ENCODE measurements around the gene SREBF2. TPM values are rescaled to one million over a fixed set of nuclear protein-coding genes. Genes with fewer than 3 reads are reported as not detected.

The SREBF2 gene
- total RNA-seq, 1 donor from 2014 or later, result 200 TPM

- no peaks in the 10 kb centered on the region for H3K27me3 Mint-ChIP-seq (ENCODE audit: unreplicated experiment)
- no peaks in the 10 kb centered on the region for H3K9me3 Mint-ChIP-seq (ENCODE audit: unreplicated experiment)
- H3K4me3 Mint-ChIP-seq (ENCODE audit: unreplicated experiment), result no peak overlapping the region
- peaks cover 37% of the 10 kb centered on the region for H3K4me1 Mint-ChIP-seq (ENCODE audit: unreplicated experiment)
- peaks cover 19% of the 10 kb centered on the region for H3K36me3 Mint-ChIP-seq (ENCODE audit: low read depth, unreplicated experiment)
- no peak overlapping the region for H3K27ac Mint-ChIP-seq (ENCODE audit: unreplicated experiment)
- TF ChIP-seq CTCF (IDR thresholded peaks at IDR 0.05; ENCODE audit: unreplicated experiment), result no peak
- DNase-seq (ENCODE audit: low spot score), result no peak
These were observed 8.3 kb downstream of the SREBF2 start for GRCh38 chr22:41841085-41841712.

- peaks cover 36% of the 10 kb centered on the region for H3K4me1 Mint-ChIP-seq (ENCODE audit: unreplicated experiment)
- H3K36me3 Mint-ChIP-seq (ENCODE audit: low read depth, unreplicated experiment), result peaks cover 6% of the 10 kb centered on the region
These were observed 10.4 kb downstream of the SREBF2 start for GRCh38 chr22:41842996-41843970.

GRCh38 chr22:41844036-41844435 lies 11.1 kb downstream of the SREBF2 start:
- no peak for DNase-seq (ENCODE audit: low spot score)
- TF ChIP-seq CTCF (IDR thresholded peaks at IDR 0.05; ENCODE audit: unreplicated experiment), result no peak
- H3K4me1 Mint-ChIP-seq (ENCODE audit: unreplicated experiment), result peaks cover 34% of the 10 kb centered on the region
- H3K9me3 Mint-ChIP-seq (ENCODE audit: unreplicated experiment), result no peaks in the 10 kb centered on the region
- H3K27me3 Mint-ChIP-seq (ENCODE audit: unreplicated experiment), result no peaks in the 10 kb centered on the region
- no peak overlapping the region for H3K27ac Mint-ChIP-seq (ENCODE audit: unreplicated experiment)
- peaks cover 4% of the 10 kb centered on the region for H3K36me3 Mint-ChIP-seq (ENCODE audit: low read depth, unreplicated experiment)
- no peak overlapping the region for H3K4me3 Mint-ChIP-seq (ENCODE audit: unreplicated experiment)

More at GRCh38 chr22:41842996-41843970, 10.4 kb downstream of the SREBF2 start:
- Mint-ChIP-seq H3K9me3 (ENCODE audit: unreplicated experiment) (no peaks in the 10 kb centered on the region), H3K4me3 (ENCODE audit: unreplicated experiment) (no peak overlapping the region), H3K27ac (ENCODE audit: unreplicated experiment) (no peak overlapping the region), H3K27me3 (ENCODE audit: unreplicated experiment) (no peaks in the 10 kb centered on the region)
- DNase-seq (ENCODE audit: low spot score), result no peak
- TF ChIP-seq CTCF (IDR thresholded peaks at IDR 0.05; ENCODE audit: unreplicated experiment), result no peak

GRCh38 chr22:41844513-41844912 lies 11.6 kb downstream of the SREBF2 start:
- no peaks in the 10 kb centered on the region for H3K9me3 Mint-ChIP-seq (ENCODE audit: unreplicated experiment)
- peaks cover 31% of the 10 kb centered on the region for H3K4me1 Mint-ChIP-seq (ENCODE audit: unreplicated experiment)
- H3K27me3 Mint-ChIP-seq (ENCODE audit: unreplicated experiment), result no peaks in the 10 kb centered on the region
- no peak overlapping the region for H3K27ac Mint-ChIP-seq (ENCODE audit: unreplicated experiment)
- no peak for TF ChIP-seq CTCF (IDR thresholded peaks at IDR 0.05; ENCODE audit: unreplicated experiment)
- H3K36me3 Mint-ChIP-seq (ENCODE audit: low read depth, unreplicated experiment), result peaks cover 4% of the 10 kb centered on the region
- DNase-seq (ENCODE audit: low spot score), result no peak
- H3K4me3 Mint-ChIP-seq (ENCODE audit: unreplicated experiment), result no peak overlapping the region

All from endothelial cell (in vitro differentiated cells).